IMR-90 (cell line): ENCODE data around the gene LDHA. TPM values are rescaled to one million over a fixed set of nuclear protein-coding genes. Genes with fewer than 3 reads are reported as not detected.

Experiments used
- CEBPB ChIP-seq: IDR thresholded peaks from 2 replicates; pipeline ENCODE4 v1.6.1; 2012; ENCODE audit warnings: low read depth, low read length, improper control_type of control experiment
- ELK1 ChIP-seq: fragments of 150-350 bp; IDR thresholded peaks from 2 replicates; pipeline ENCODE4 v1.6.1; 2016; ENCODE audit warnings: low read depth, mild to moderate bottlenecking, low read length, moderate library complexity, borderline replicate concordance
- MAZ ChIP-seq: IDR thresholded peaks from 2 replicates; pipeline ENCODE4 v1.6.1; 2012; ENCODE audit warnings: low read depth, mild to moderate bottlenecking, low read length, improper control_type of control experiment, moderate library complexity, borderline replicate concordance
- MXI1 ChIP-seq: IDR thresholded peaks from 2 replicates; pipeline ENCODE4 v1.6.1; 2012; ENCODE audit warnings: low read depth, mild to moderate bottlenecking, low read length, moderate library complexity, borderline replicate concordance
- POLR2A ChIP-seq: IDR thresholded peaks from 2 replicates; pipeline ENCODE4 v1.6.1; 2012; ENCODE audit warnings: mild to moderate bottlenecking, low read depth, low read length
- polyA plus RNA-seq, 3 experiments: library from polyadenylated mRNA; depleted of rRNA; stranded (reverse); fragments of >200 nt; gene quantifications; 2 replicates each; pipeline ENCODE4 v1.2.3, GENCODE V29; 2012; ENCODE audit warnings: low replicate concordance in 1 of 3
- total RNA-seq: library from RNA; depleted of rRNA; stranded (reverse); fragments of >200 nt; gene quantifications from 2 replicates; pipeline ENCODE4 v1.2.3, GENCODE V29; 2012

The LDHA gene
- total and polyA plus RNA-seq, 2 of the 4 experiments (the other 2 are of a cell fraction): 1,735 to 1,813 TPM

GRCh38 chr11:18394928-18395734 lies 768 bp downstream of the LDHA start (continued):
- TF ChIP-seq ELK1 (no peak), MAZ (no peak), CEBPB (no peak), POLR2A (no peak), MXI1 (no peak)
